ENCODE measurements around the gene CAMK1D. TPM values are rescaled to one million over a fixed set of nuclear protein-coding genes. Genes with fewer than 3 reads are reported as not detected.

CAMK1D gene
- total RNA-seq, 2 donors from 2014 or later = 4.5 to 7.8 TPM

DNA sequence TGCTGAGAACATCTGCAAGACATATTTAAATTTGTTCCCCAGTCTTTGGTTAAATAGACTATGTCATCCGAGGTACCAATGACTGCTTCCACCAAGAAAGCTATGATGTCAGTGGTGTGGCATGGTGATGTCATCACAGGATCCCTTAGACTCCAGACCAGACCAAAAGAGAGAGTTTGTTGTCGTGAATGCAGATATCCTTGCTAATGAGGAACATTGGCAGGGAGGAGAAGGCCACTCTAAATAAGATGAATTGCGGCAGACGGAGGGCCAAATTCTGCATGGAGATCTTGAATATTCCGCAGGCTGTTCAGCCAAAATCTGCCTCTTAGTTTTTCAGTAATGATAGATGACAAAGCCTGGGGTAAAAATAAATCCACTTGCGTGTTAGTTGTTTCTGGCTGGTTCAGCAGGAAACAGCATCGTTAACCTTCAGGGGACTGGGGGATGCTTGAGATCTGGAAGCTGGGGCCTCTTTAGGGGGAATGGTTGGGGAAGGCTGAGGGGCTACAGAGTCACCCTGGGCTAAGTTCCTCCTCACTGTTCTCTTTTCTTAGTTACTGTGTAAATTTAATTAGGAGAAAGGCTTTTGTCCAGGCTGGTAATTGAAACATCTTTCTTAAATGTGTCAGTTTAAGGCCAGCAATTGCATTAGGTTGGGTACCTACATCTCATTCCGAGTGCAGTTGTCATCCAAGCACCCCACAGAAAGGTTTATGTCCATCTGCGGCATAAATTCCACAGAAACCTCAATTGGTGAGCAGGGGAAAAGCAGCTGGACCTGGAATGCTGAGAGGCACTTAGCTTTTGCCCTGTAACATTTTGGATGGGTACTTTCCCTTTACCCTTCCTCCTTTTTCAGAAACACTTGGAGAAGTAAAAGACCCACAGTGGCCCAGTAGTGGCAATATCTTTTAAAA lies 11.6 kb upstream of the CAMK1D start:
- TF ChIP-seq, protein P1, sequence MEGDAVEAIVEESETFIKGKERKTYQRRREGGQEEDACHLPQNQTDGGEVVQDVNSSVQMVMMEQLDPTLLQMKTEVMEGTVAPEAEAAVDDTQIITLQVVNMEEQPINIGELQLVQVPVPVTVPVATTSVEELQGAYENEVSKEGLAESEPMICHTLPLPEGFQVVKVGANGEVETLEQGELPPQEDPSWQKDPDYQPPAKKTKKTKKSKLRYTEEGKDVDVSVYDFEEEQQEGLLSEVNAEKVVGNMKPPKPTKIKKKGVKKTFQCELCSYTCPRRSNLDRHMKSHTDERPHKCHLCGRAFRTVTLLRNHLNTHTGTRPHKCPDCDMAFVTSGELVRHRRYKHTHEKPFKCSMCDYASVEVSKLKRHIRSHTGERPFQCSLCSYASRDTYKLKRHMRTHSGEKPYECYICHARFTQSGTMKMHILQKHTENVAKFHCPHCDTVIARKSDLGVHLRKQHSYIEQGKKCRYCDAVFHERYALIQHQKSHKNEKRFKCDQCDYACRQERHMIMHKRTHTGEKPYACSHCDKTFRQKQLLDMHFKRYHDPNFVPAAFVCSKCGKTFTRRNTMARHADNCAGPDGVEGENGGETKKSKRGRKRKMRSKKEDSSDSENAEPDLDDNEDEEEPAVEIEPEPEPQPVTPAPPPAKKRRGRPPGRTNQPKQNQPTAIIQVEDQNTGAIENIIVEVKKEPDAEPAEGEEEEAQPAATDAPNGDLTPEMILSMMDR (conservative IDR thresholded peaks at IDR 0.05) = no peak
- H3K9me3 Mint-ChIP-seq = no peaks in the 10 kb centered on the region
- no peak overlapping the region for H3K4me3 ChIP-seq (ENCODE audit: low read length)
- WGBS, 2 experiments (ENCODE audit: insufficient coverage in 1 of 2, insufficient read length in 1 of 2) = 88 to 92% methylated on average over 9 of the region's 9 CpGs
- H3K36me3 ChIP-seq (ENCODE audit: control insufficient read depth, insufficient read depth, low read length) = no peaks in the 10 kb centered on the region
- H3K36me3 Mint-ChIP-seq (ENCODE audit: low read depth) = no peaks in the 10 kb centered on the region
- no peak overlapping the region for H3K27ac Mint-ChIP-seq
- H3K27ac ChIP-seq (ENCODE audit: low read depth, low read length) = no peak overlapping the region
- no peaks in the 10 kb centered on the region for H3K27me3 ChIP-seq (ENCODE audit: control insufficient read depth, insufficient read depth, low read length, poor library complexity, severe bottlenecking)
- H3K27me3 Mint-ChIP-seq (ENCODE audit: insufficient read depth) = no peaks in the 10 kb centered on the region
- H3K4me3 Mint-ChIP-seq = no peak overlapping the region
- H3K4me1 ChIP-seq (ENCODE audit: control insufficient read depth, insufficient read depth, low read length) = no peaks in the 10 kb centered on the region
- no peaks in the 10 kb centered on the region for H3K9me3 ChIP-seq (ENCODE audit: control insufficient read depth, low read length)
- DNase-seq = no peak
- H3K9ac ChIP-seq (ENCODE audit: extremely low read depth, low read length, poor library complexity, severe bottlenecking) = no peak overlapping the region
- H3K4me1 Mint-ChIP-seq = peaks cover 12% of the 10 kb centered on the region

DNA sequence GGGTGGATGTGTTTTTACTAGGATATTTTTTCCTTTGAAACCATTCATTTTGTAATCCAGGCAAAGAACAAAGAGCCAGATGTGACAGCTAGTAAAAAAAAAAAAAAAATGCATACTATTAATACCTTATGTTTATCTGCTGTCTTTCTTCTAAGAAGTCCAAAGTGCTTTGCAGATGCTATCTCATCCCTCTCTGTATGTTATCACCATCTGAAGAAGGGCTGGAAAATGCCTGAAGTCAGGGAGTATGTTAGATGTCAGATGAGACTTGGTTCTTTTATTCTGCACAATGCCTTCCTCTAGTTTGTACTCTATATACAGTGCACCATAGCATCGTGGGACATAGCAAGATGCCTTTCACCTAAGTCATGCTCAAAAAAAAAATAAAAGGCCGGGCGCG lies 10.4 kb upstream of the CAMK1D start:
- Histone ChIP-seq H3K9ac (ENCODE audit: extremely low read depth, low read length, poor library complexity, severe bottlenecking) (no peak overlapping the region), H3K27ac (ENCODE audit: low read depth, low read length) (no peak overlapping the region), H3K36me3 (ENCODE audit: control insufficient read depth, insufficient read depth, low read length) (no peaks in the 10 kb centered on the region), H3K27me3 (ENCODE audit: control insufficient read depth, insufficient read depth, low read length, poor library complexity, severe bottlenecking) (no peaks in the 10 kb centered on the region), H3K4me3 (ENCODE audit: low read length) (no peak overlapping the region), H3K4me1 (ENCODE audit: control insufficient read depth, insufficient read depth, low read length) (no peaks in the 10 kb centered on the region), H3K9me3 (ENCODE audit: control insufficient read depth, low read length) (no peaks in the 10 kb centered on the region)
- no peaks in the 10 kb centered on the region for H3K9me3 Mint-ChIP-seq
- no peak overlapping the region for H3K27ac Mint-ChIP-seq
- H3K4me1 Mint-ChIP-seq = peaks cover 3% of the 10 kb centered on the region
- TF ChIP-seq, protein P1 (conservative IDR thresholded peaks at IDR 0.05) = no peak
- no peaks in the 10 kb centered on the region for H3K36me3 Mint-ChIP-seq (ENCODE audit: low read depth)
- no peaks in the 10 kb centered on the region for H3K27me3 Mint-ChIP-seq (ENCODE audit: insufficient read depth)
- H3K4me3 Mint-ChIP-seq = no peak overlapping the region
- 83 to 100% methylated on average over 1 to 4 of the region's 4 CpGs for WGBS, 2 experiments (ENCODE audit: insufficient coverage in 1 of 2, insufficient read length in 1 of 2)
- DNase-seq = no peak

DNA sequence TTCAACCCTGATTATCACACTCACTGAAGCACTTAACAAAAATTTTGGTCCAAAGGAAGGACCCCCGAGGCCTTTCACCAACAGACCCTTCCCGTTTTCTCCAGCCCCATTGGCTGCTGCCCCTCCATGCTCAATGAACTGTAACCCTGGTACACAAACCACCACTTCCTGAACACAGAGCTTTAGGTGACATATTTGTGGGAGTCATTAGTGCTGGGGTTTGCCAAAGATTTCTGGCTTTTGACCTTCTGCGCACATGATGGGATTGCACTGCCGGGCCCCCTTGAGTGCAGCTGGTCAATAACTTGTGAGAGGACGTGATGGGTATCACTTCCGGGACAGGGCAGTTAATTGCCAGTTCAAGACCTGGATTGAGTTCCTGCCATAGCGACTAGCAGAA lies 9.0 kb upstream of the CAMK1D start:
- Histone ChIP-seq H3K4me3 (ENCODE audit: low read length) (no peak overlapping the region), H3K9me3 (ENCODE audit: control insufficient read depth, low read length) (no peaks in the 10 kb centered on the region), H3K4me1 (ENCODE audit: control insufficient read depth, insufficient read depth, low read length) (no peaks in the 10 kb centered on the region), H3K27ac (ENCODE audit: low read depth, low read length) (no peak overlapping the region), H3K9ac (ENCODE audit: extremely low read depth, low read length, poor library complexity, severe bottlenecking) (no peak overlapping the region), H3K36me3 (ENCODE audit: control insufficient read depth, insufficient read depth, low read length) (no peaks in the 10 kb centered on the region), H3K27me3 (ENCODE audit: control insufficient read depth, insufficient read depth, low read length, poor library complexity, severe bottlenecking) (no peaks in the 10 kb centered on the region)
- Mint-ChIP-seq H3K4me3 (no peak overlapping the region), H3K9me3 (no peaks in the 10 kb centered on the region), H3K36me3 (ENCODE audit: low read depth) (no peaks in the 10 kb centered on the region), H3K27me3 (ENCODE audit: insufficient read depth) (peaks cover 5% of the 10 kb centered on the region), H3K27ac (no peak overlapping the region), H3K4me1 (no peaks in the 10 kb centered on the region)
- 77 to 78% methylated on average over 5 to 7 of the region's 7 CpGs for WGBS, 2 experiments (ENCODE audit: insufficient coverage in 1 of 2, insufficient read length in 1 of 2)
- TF ChIP-seq, protein P1 (conservative IDR thresholded peaks at IDR 0.05) = no peak
- DNase-seq = no peak

All from endodermal cell (in vitro differentiated cells).